ENCODE data around the gene KDM2B.

Gene KDM2B

DNA sequence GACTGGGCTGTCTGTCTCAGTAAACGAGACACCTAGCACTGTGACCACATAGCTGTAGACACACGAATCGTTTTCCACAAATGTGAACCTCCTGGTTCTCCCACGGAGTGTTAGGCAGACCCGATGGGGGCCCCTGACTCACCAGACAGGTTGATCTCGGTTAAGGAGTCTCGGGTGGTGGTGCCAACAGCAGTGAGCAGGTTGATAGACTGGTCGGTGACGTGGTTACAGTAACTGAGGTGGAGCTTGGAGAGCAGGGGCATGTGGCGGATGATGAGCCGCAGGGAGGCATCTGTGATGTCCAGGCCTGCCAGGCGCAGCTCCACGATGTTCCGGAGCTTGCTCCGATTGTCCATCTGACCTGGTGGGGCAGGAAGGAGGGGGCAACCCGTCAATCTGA is 141.1 kb downstream of the KDM2B start:
- Histone ChIP-seq H3K79me2 (ENCODE audit: control insufficient read depth, insufficient read depth, low read length) (no peaks in the 10 kb centered on the region), H2AK5ac (ENCODE audit: low read length) (no peak overlapping the region), H3K4me3 (ENCODE audit: low read length) (no peak overlapping the region), H2BK15ac (replicated peaks; ENCODE audit: low read depth) (no peak overlapping the region), H3K79me1 (ENCODE audit: low read length) (no peaks in the 10 kb centered on the region), H3K36me3 (ENCODE audit: control insufficient read depth, insufficient read depth, low read length) (peaks cover 26% of the 10 kb centered on the region), H2BK5ac (ENCODE audit: low read length) (no peak overlapping the region), H4K5ac (ENCODE audit: low read length) (no peak overlapping the region), H3K56ac (ENCODE audit: low read length) (no peak overlapping the region), H4K8ac (ENCODE audit: low read depth, low read length) (no peak overlapping the region), H3K4me2 (ENCODE audit: low read length) (no peak overlapping the region), H3K9ac (ENCODE audit: low read length) (no peak overlapping the region), H3K4me1 (ENCODE audit: control insufficient read depth, low read depth, low read length) (no peaks in the 10 kb centered on the region), H3K4ac (ENCODE audit: low read depth, low read length) (no peak overlapping the region), H3K27me3 (ENCODE audit: insufficient read depth, low read length, poor library complexity) (no peaks in the 10 kb centered on the region), H3K23ac (ENCODE audit: low read length) (no peak overlapping the region), H2BK120ac (ENCODE audit: low read depth, low read length) (no peak overlapping the region), H3K18ac (ENCODE audit: low read length) (no peak overlapping the region), H3K27ac (ENCODE audit: low read depth, low read length) (no peak overlapping the region)
- no peak for DNase-seq
- WGBS (ENCODE audit: extremely low coverage, insufficient coverage, low lambda C conversion rate) = no CpG with 5 or more reads among the region's 16 CpGs

DNA sequence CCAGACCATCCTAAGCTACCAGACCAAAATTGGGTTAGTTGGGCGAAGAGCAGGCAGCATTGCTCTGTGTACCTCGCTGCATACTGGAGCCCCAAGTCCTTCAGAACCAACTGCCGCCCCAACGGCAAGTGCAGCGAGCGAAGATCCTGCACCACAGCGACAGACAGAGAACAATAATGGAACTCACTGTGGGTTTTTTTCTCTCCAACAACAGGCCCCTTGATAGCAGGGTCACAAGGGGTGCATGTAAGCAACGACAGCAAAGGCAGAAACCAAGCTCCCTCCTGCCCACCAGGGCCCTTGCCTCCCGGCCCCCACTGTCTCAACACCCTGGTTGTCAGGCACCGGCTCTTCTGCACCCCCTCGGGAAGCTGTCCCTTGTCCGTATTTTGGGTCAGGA is 141.9 kb downstream of the KDM2B start:
- no CpG with 5 or more reads among the region's 12 CpGs for WGBS (ENCODE audit: extremely low coverage, insufficient coverage, low lambda C conversion rate)
- Histone ChIP-seq H3K23ac (ENCODE audit: low read length) (no peak overlapping the region), H3K4me3 (ENCODE audit: low read length) (no peak overlapping the region), H3K27me3 (ENCODE audit: insufficient read depth, low read length, poor library complexity) (no peaks in the 10 kb centered on the region), H4K8ac (ENCODE audit: low read depth, low read length) (no peak overlapping the region), H2BK120ac (ENCODE audit: low read depth, low read length) (no peak overlapping the region), H2AK5ac (ENCODE audit: low read length) (no peak overlapping the region), H3K18ac (ENCODE audit: low read length) (no peak overlapping the region), H4K5ac (ENCODE audit: low read length) (no peak overlapping the region), H3K4me1 (ENCODE audit: control insufficient read depth, low read depth, low read length) (no peaks in the 10 kb centered on the region), H3K79me1 (ENCODE audit: low read length) (no peaks in the 10 kb centered on the region), H2BK5ac (ENCODE audit: low read length) (no peak overlapping the region), H3K27ac (ENCODE audit: low read depth, low read length) (no peak overlapping the region), H3K4me2 (ENCODE audit: low read length) (no peak overlapping the region), H3K79me2 (ENCODE audit: control insufficient read depth, insufficient read depth, low read length) (no peaks in the 10 kb centered on the region), H3K9ac (ENCODE audit: low read length) (no peak overlapping the region), H2BK15ac (replicated peaks; ENCODE audit: low read depth) (no peak overlapping the region), H3K56ac (ENCODE audit: low read length) (no peak overlapping the region), H3K4ac (ENCODE audit: low read depth, low read length) (no peak overlapping the region), H3K36me3 (ENCODE audit: control insufficient read depth, insufficient read depth, low read length) (peaks cover 26% of the 10 kb centered on the region)
- DNase-seq = no peak

DNA sequence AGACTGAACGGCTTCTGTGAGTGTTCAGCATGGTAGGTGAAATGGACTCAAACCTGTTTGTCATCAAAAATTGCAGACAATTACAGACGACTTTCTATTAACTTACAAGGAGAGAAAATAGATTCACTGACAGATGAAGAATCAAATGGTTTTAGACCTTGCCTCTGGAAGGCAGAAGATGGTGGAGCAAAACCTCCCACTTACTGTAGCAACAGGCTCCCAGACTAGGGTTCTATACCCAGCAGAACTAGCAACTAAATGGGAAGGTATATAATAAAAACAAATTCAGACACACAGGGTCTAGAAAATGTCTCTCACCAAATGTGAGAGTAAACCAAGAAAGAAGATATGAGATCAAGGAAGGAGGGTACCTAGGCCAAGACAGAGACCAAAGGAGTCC is 144.1 kb downstream of the KDM2B start:
- Histone ChIP-seq H3K79me1 (ENCODE audit: low read length) (no peaks in the 10 kb centered on the region), H4K8ac (ENCODE audit: low read depth, low read length) (no peak overlapping the region), H3K9ac (ENCODE audit: low read length) (no peak overlapping the region), H3K4me3 (ENCODE audit: low read length) (no peak overlapping the region), H2BK5ac (ENCODE audit: low read length) (no peak overlapping the region), H3K27me3 (ENCODE audit: insufficient read depth, low read length, poor library complexity) (no peaks in the 10 kb centered on the region), H3K36me3 (ENCODE audit: control insufficient read depth, insufficient read depth, low read length) (peaks cover 29% of the 10 kb centered on the region), H3K23ac (ENCODE audit: low read length) (no peak overlapping the region), H2AK5ac (ENCODE audit: low read length) (no peak overlapping the region), H3K4me1 (ENCODE audit: control insufficient read depth, low read depth, low read length) (no peaks in the 10 kb centered on the region), H3K4me2 (ENCODE audit: low read length) (no peak overlapping the region), H3K4ac (ENCODE audit: low read depth, low read length) (no peak overlapping the region), H3K18ac (ENCODE audit: low read length) (no peak overlapping the region), H3K79me2 (ENCODE audit: control insufficient read depth, insufficient read depth, low read length) (no peaks in the 10 kb centered on the region), H4K5ac (ENCODE audit: low read length) (no peak overlapping the region), H2BK15ac (replicated peaks; ENCODE audit: low read depth) (no peak overlapping the region), H2BK120ac (ENCODE audit: low read depth, low read length) (no peak overlapping the region), H3K27ac (ENCODE audit: low read depth, low read length) (no peak overlapping the region), H3K56ac (ENCODE audit: low read length) (no peak overlapping the region)
- no peak for DNase-seq
- no CpG with 5 or more reads among the region's 2 CpGs for WGBS (ENCODE audit: extremely low coverage, insufficient coverage, low lambda C conversion rate)

DNA sequence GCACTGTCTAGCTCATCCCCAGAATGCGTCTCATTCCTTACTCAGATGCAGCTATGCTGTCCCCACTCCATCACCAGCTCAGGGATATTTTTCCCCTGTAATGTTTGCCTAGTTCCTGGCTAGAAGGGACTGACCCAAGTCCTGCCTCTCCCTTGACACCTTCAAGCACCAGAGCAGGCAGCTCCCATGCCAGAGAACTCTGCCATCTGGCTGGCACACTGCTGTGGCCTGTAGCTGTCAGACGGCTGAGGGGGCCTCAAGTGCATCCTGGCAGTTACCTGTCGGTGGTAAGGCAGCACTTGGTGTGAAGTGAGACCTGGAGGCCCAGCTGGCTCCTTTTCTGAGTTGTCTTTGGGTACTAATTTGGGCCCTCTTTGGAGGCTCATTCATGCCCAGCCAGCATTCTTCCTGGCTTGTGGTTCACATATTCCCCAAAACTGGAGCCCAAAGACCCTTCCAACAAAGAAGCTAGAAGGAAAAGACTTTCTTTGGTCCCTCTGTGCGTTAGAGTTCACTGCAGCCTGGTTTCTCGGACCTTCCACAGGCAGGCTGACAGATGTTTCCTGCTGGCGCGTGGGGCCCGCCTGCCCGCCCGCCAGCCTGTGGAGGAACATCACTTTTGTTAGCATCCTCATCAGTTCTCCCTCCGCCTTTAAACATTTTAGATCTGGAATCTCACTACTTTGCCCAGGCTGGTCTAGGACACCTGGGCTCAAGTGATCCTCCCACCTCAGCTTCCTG is 147.9 kb downstream of the KDM2B start:
- H3K56ac ChIP-seq (ENCODE audit: low read length) = no peak overlapping the region
- no peak overlapping the region for H2AK5ac ChIP-seq (ENCODE audit: low read length)
- no peak overlapping the region for H2BK120ac ChIP-seq (ENCODE audit: low read depth, low read length)
- peaks cover 26% of the 10 kb centered on the region for H3K36me3 ChIP-seq (ENCODE audit: control insufficient read depth, insufficient read depth, low read length)
- no peak overlapping the region for H3K4me3 ChIP-seq (ENCODE audit: low read length)
- H3K9ac ChIP-seq (ENCODE audit: low read length) = no peak overlapping the region
- H3K79me2 ChIP-seq (ENCODE audit: control insufficient read depth, insufficient read depth, low read length) = no peaks in the 10 kb centered on the region
- no peak overlapping the region for H3K18ac ChIP-seq (ENCODE audit: low read length)
- H3K23ac ChIP-seq (ENCODE audit: low read length) = no peak overlapping the region
- H3K4me1 ChIP-seq (ENCODE audit: control insufficient read depth, low read depth, low read length) = no peaks in the 10 kb centered on the region
- H4K5ac ChIP-seq (ENCODE audit: low read length) = no peak overlapping the region
- H3K4ac ChIP-seq (ENCODE audit: low read depth, low read length) = no peak overlapping the region
- no peaks in the 10 kb centered on the region for H3K79me1 ChIP-seq (ENCODE audit: low read length)
- no peak overlapping the region for H4K8ac ChIP-seq (ENCODE audit: low read depth, low read length)
- no peak overlapping the region for H2BK15ac ChIP-seq (replicated peaks; ENCODE audit: low read depth)
- DNase-seq = no peak
- WGBS (ENCODE audit: extremely low coverage, insufficient coverage, low lambda C conversion rate) = no CpG with 5 or more reads among the region's 11 CpGs
- H2BK5ac ChIP-seq (ENCODE audit: low read length) = no peak overlapping the region
- H3K4me2 ChIP-seq (ENCODE audit: low read length) = no peak overlapping the region
- no peaks in the 10 kb centered on the region for H3K27me3 ChIP-seq (ENCODE audit: insufficient read depth, low read length, poor library complexity)
- H3K27ac ChIP-seq (ENCODE audit: low read depth, low read length) = no peak overlapping the region

DNA sequence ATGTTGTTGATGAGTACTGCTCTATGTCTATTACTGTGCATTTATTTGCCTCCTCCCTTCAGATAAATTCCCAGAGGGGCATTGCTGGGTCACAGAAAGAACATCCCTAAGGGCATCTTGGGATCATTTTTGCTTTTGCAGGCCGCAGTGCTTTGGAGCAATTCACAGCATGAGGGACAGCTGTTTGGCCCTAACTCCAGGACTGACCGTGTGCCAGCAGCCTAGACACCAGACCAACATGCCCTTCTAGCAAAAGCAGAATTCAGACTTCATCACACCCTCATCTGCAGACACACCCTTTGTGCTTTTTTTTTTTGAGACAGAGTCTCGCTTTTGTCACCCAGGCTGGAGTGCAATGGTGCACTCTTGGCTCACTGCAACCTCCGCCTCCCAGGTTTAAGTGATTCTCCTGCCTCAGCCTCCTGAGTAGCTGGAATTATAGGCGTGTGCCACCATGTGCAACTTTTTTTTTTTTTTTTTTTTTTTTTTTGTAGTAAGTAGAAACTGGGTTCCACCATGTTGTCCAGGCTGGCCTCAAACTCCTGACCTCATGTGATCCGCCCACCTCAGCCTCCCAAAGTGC is 149.9 kb downstream of the KDM2B start:
- no peak overlapping the region for H3K56ac ChIP-seq (ENCODE audit: low read length)
- no peak overlapping the region for H3K4ac ChIP-seq (ENCODE audit: low read depth, low read length)
- no peak overlapping the region for H3K9ac ChIP-seq (ENCODE audit: low read length)
- DNase-seq = no peak
- H3K27ac ChIP-seq (ENCODE audit: low read depth, low read length) = no peak overlapping the region
- no CpG with 5 or more reads among the region's 6 CpGs for WGBS (ENCODE audit: extremely low coverage, insufficient coverage, low lambda C conversion rate)
- H3K4me1 ChIP-seq (ENCODE audit: control insufficient read depth, low read depth, low read length) = no peaks in the 10 kb centered on the region
- no peaks in the 10 kb centered on the region for H3K27me3 ChIP-seq (ENCODE audit: insufficient read depth, low read length, poor library complexity)
- H3K36me3 ChIP-seq (ENCODE audit: control insufficient read depth, insufficient read depth, low read length) = peaks cover 23% of the 10 kb centered on the region
- no peak overlapping the region for H2BK120ac ChIP-seq (ENCODE audit: low read depth, low read length)
- H3K4me3 ChIP-seq (ENCODE audit: low read length) = no peak overlapping the region
- no peak overlapping the region for H4K5ac ChIP-seq (ENCODE audit: low read length)
- H2AK5ac ChIP-seq (ENCODE audit: low read length) = no peak overlapping the region
- no peak overlapping the region for H3K4me2 ChIP-seq (ENCODE audit: low read length)
- no peak overlapping the region for H3K23ac ChIP-seq (ENCODE audit: low read length)
- H2BK5ac ChIP-seq (ENCODE audit: low read length) = no peak overlapping the region
- no peak overlapping the region for H4K8ac ChIP-seq (ENCODE audit: low read depth, low read length)
- no peaks in the 10 kb centered on the region for H3K79me2 ChIP-seq (ENCODE audit: control insufficient read depth, insufficient read depth, low read length)
- H3K18ac ChIP-seq (ENCODE audit: low read length) = no peak overlapping the region
- H3K79me1 ChIP-seq (ENCODE audit: low read length) = no peaks in the 10 kb centered on the region
- H2BK15ac ChIP-seq (replicated peaks; ENCODE audit: low read depth) = no peak overlapping the region

DNA sequence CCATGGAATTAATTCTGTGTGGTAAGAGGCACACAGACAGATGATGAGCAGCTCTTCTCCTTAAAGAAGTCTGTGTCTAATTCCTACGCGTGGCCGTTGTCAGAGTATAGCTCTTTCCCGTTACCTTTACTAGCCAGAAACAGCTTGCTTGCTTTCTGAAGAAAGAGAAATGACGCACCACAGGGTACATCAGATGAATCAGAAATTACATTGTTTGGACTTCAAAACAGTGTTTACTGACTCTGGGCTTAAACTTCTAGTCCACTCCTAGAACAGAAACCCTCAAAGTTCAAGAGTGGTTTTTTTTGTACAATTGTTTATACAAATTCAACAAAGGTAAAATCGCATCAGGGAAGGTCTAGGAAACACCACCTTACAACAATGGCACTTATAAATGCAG is 151.9 kb downstream of the KDM2B start:
- Histone ChIP-seq H3K27ac (ENCODE audit: low read depth, low read length) (no peak overlapping the region), H2BK120ac (ENCODE audit: low read depth, low read length) (no peak overlapping the region), H2AK5ac (ENCODE audit: low read length) (no peak overlapping the region), H3K18ac (ENCODE audit: low read length) (no peak overlapping the region), H3K4ac (ENCODE audit: low read depth, low read length) (no peak overlapping the region), H3K36me3 (ENCODE audit: control insufficient read depth, insufficient read depth, low read length) (peaks cover 21% of the 10 kb centered on the region), H3K79me1 (ENCODE audit: low read length) (no peaks in the 10 kb centered on the region), H3K4me1 (ENCODE audit: control insufficient read depth, low read depth, low read length) (no peaks in the 10 kb centered on the region), H3K56ac (ENCODE audit: low read length) (no peak overlapping the region), H2BK5ac (ENCODE audit: low read length) (no peak overlapping the region), H3K27me3 (ENCODE audit: insufficient read depth, low read length, poor library complexity) (no peaks in the 10 kb centered on the region), H4K8ac (ENCODE audit: low read depth, low read length) (no peak overlapping the region), H3K4me2 (ENCODE audit: low read length) (no peak overlapping the region), H4K5ac (ENCODE audit: low read length) (no peak overlapping the region), H3K9ac (ENCODE audit: low read length) (no peak overlapping the region), H3K23ac (ENCODE audit: low read length) (no peak overlapping the region), H3K4me3 (ENCODE audit: low read length) (no peak overlapping the region), H2BK15ac (replicated peaks; ENCODE audit: low read depth) (no peak overlapping the region), H3K79me2 (ENCODE audit: control insufficient read depth, insufficient read depth, low read length) (no peaks in the 10 kb centered on the region)
- no peak for DNase-seq
- no CpG with 5 or more reads among the region's 6 CpGs for WGBS (ENCODE audit: extremely low coverage, insufficient coverage, low lambda C conversion rate)
